H1 (cell line): ENCODE results near the gene CST6. TPM values are rescaled to one million over a fixed set of nuclear protein-coding genes. Genes with fewer than 3 reads are reported as not detected.

ENCODE experiments used
- CTCF ChIA-PET: fragments of 300-600 bp; sonication (Branson Sonifier 250); formaldehyde crosslinking; loops from one replicate; lab custom pipeline; 2021; ENCODE audit not compliant: partially characterized antibody; lab: Charles Lee
- POLR2A ChIA-PET: fragments of 300-600 bp; sonication (Branson Sonifier 250); formaldehyde crosslinking; loops from one replicate; lab custom pipeline; 2021; ENCODE audit warnings: inconsistent platforms; ENCODE audit not compliant: partially characterized antibody; lab: Charles Lee
- DNase-seq, 2 experiments: peaks; one replicate each; pipeline versions ENCODE4 v3.0.0 to v3.0.0-alpha.2; 2010 to 2022; ENCODE audit warnings: low spot score in 2 of 2, low read depth in 1 of 2, mixed read lengths in 1 of 2
- FAIRE-seq: peaks from 2 replicates; lab custom pipeline; 2011; peaks lifted over from hg19 to GRCh38; lab: Jason Lieb, UNC
- H2AFZ ChIP-seq: 2 replicates; pipeline ENCODE4 v1.8.1; 2012; ENCODE audit warnings: low read length, inconsistent platforms
- H2AK5ac ChIP-seq: 2 replicates; pipeline ENCODE4 v1.6.1; 2013; ENCODE audit warnings: low read depth, low read length
- H2BK120ac ChIP-seq: replicated peaks from 2 replicates; pipeline ENCODE3; 2013; ENCODE audit warnings: low read depth, low read length, inconsistent platforms
- H2BK12ac ChIP-seq: 2 replicates; pipeline ENCODE4 v1.6.1; 2013; ENCODE audit warnings: low read depth, low read length
- H2BK15ac ChIP-seq: 2 replicates; pipeline ENCODE4 v1.6.1; 2013; ENCODE audit warnings: low read length
- H2BK20ac ChIP-seq: 2 replicates; pipeline ENCODE4 v1.6.1; 2013; ENCODE audit warnings: low read length
- H2BK5ac ChIP-seq: 2 replicates; pipeline ENCODE4 v1.6.1; 2013; ENCODE audit warnings: low read depth, low read length
- H3K14ac ChIP-seq: 2 replicates; pipeline ENCODE4 v1.6.1; 2013; ENCODE audit warnings: inconsistent platforms; ENCODE audit not compliant: insufficient read length
- H3K18ac ChIP-seq: 2 replicates; pipeline ENCODE4 v1.6.1; 2013; ENCODE audit warnings: low read length; ENCODE audit errors: extremely low read depth
- H3K23ac ChIP-seq: 2 replicates; pipeline ENCODE4 v1.6.1; 2013; ENCODE audit warnings: inconsistent platforms; ENCODE audit not compliant: insufficient read length
- H3K23me2 ChIP-seq: 2 replicates; pipeline ENCODE4 v1.6.1; 2013; ENCODE audit warnings: low read depth, low read length
- H3K27ac ChIP-seq: 2 replicates; pipeline ENCODE4 v1.6.1; 2011; ENCODE audit warnings: low read depth, low read length, inconsistent platforms
- H3K27me3 ChIP-seq, 4 experiments: replicated peaks in 1 of 4; 1 replicate in 1 of 4; 2 replicates in 3 of 4; pipeline versions ENCODE4 v1.6.1 to v1.8.1; 2011 to 2013; ENCODE audit warnings: low read length in 3 of 4, mild to moderate bottlenecking in 3 of 4, inconsistent platforms in 2 of 4, mixed read lengths in 2 of 4, moderate library complexity in 1 of 4; ENCODE audit not compliant: control insufficient read depth in 3 of 4, insufficient read depth in 3 of 4; ENCODE audit errors: extremely low read depth in 1 of 4
- H3K36me3 ChIP-seq, 4 experiments: 2 replicates each; pipeline versions ENCODE4 v1.6.1 to v1.8.1; 2011 to 2013; ENCODE audit warnings: mild to moderate bottlenecking in 4 of 4, low read length in 3 of 4, moderate library complexity in 2 of 4, control low read depth in 1 of 4, inconsistent platforms in 1 of 4; ENCODE audit not compliant: insufficient read depth in 4 of 4, control insufficient read depth in 2 of 4
- H3K4ac ChIP-seq: replicated peaks from 2 replicates; pipeline ENCODE3; 2013; ENCODE audit warnings: low read length, low read depth, mixed read lengths, inconsistent platforms; ENCODE audit not compliant: insufficient read length
- H3K4me1 ChIP-seq, 4 experiments: replicated peaks in 1 of 4; 1 replicate in 1 of 4; 2 replicates in 3 of 4; pipeline versions ENCODE4 v1.6.1 to v1.8.1; 2011 to 2013; ENCODE audit warnings: low read length in 3 of 4, inconsistent platforms in 2 of 4, mixed read lengths in 1 of 4; ENCODE audit not compliant: insufficient read depth in 4 of 4, control insufficient read depth in 3 of 4
- H3K4me2 ChIP-seq, 2 experiments: 2 replicates each; pipeline versions ENCODE4 v1.6.1 to v1.8.1; 2011 to 2013; ENCODE audit warnings: low read depth in 2 of 2, low read length in 2 of 2, control low read depth in 1 of 2, inconsistent platforms in 1 of 2, mild to moderate bottlenecking in 1 of 2; ENCODE audit not compliant: insufficient read depth in 1 of 2
- H3K4me3 ChIP-seq, 4 experiments: fragments of 200-600, 300-600 bp in 1 of 4; sonication (generic), shearing (Covaris generic), sonication (Bioruptor Twin) in 1 of 4; 2 replicates each; pipeline versions ENCODE4 v1.5.1 to v1.8.1; 2011 to 2016; ENCODE audit warnings: low read length in 4 of 4, low read depth in 3 of 4, control low read depth in 2 of 4, inconsistent platforms in 2 of 4, mild to moderate bottlenecking in 2 of 4, mixed read lengths in 1 of 4, moderate library complexity in 1 of 4; ENCODE audit not compliant: insufficient read depth in 2 of 4; ENCODE audit errors: extremely low read depth in 1 of 4
- H3K56ac ChIP-seq: replicated peaks from 2 replicates; pipeline ENCODE3; 2013; ENCODE audit warnings: low read depth, mild to moderate bottlenecking, mixed read lengths, low read length, inconsistent platforms; ENCODE audit not compliant: insufficient read length
- H3K79me1 ChIP-seq: 2 replicates; pipeline ENCODE4 v1.6.1; 2013; ENCODE audit warnings: low read depth, low read length, control low read depth
- H3K79me2 ChIP-seq, 2 experiments: 2 replicates each; pipeline versions ENCODE4 v1.6.1 to v1.8.1; 2012 to 2013; ENCODE audit warnings: low read length in 2 of 2, mild to moderate bottlenecking in 2 of 2, inconsistent platforms in 1 of 2; ENCODE audit not compliant: insufficient read depth in 2 of 2, control insufficient read depth in 1 of 2
- H3K9ac ChIP-seq, 4 experiments: replicated peaks in 1 of 4; 1 replicate in 1 of 4; 2 replicates in 3 of 4; pipeline versions ENCODE4 v1.6.1 to v1.8.1; 2011 to 2013; ENCODE audit warnings: low read depth in 3 of 4, low read length in 3 of 4, control low read depth in 2 of 4, mild to moderate bottlenecking in 2 of 4, moderate library complexity in 2 of 4, inconsistent platforms in 1 of 4; ENCODE audit errors: extremely low read depth in 1 of 4
- H3K9me3 ChIP-seq, 2 experiments: 2 replicates each; pipeline versions ENCODE4 v1.6.1 to v1.8.1; 2012 to 2013; ENCODE audit warnings: mild to moderate bottlenecking in 2 of 2, moderate library complexity in 2 of 2, control low read depth in 1 of 2, inconsistent platforms in 1 of 2, low read depth in 1 of 2, low read length in 1 of 2, mixed read lengths in 1 of 2; ENCODE audit not compliant: insufficient read depth in 2 of 2
- H4K20me1 ChIP-seq, 2 experiments: replicated peaks in 1 of 2; 2 replicates each; pipeline versions ENCODE3 to v1.8.1; 2011 to 2013; ENCODE audit warnings: inconsistent platforms in 2 of 2, low read length in 2 of 2, mild to moderate bottlenecking in 1 of 2; ENCODE audit not compliant: insufficient read depth in 2 of 2, control insufficient read depth in 1 of 2
- H4K5ac ChIP-seq: 2 replicates; pipeline ENCODE4 v1.6.1; 2013; ENCODE audit warnings: low read length, low read depth, mixed read lengths, inconsistent platforms; ENCODE audit not compliant: insufficient read length
- H4K8ac ChIP-seq: 2 replicates; pipeline ENCODE4 v1.8.0; 2013; ENCODE audit warnings: mild to moderate bottlenecking, moderate library complexity, low read length, inconsistent platforms; ENCODE audit not compliant: insufficient read depth; ENCODE audit errors: extremely low read depth
- H4K91ac ChIP-seq: replicated peaks from 2 replicates; pipeline ENCODE3; 2013; ENCODE audit warnings: low read length, mixed read lengths, inconsistent platforms; ENCODE audit not compliant: insufficient read length
- POLR2AphosphoS5 ChIP-seq: IDR thresholded peaks from 2 replicates; pipeline ENCODE4 v1.6.1; 2011; ENCODE audit warnings: low read depth, low read length
- TCF12 ChIP-seq: IDR thresholded peaks from 2 replicates; pipeline ENCODE4 v1.6.1; 2011; ENCODE audit warnings: low read depth, mild to moderate bottlenecking, low read length
- WGBS, 2 experiments: shearing (Covaris generic) in 1 of 2; methylation state at CpG; one replicate each; pipeline versions ENCODE4 v1.1.6 to v1.1.7; 2013 to 2015; ENCODE audit warnings: low lambda C conversion rate in 2 of 2, mixed read lengths in 2 of 2, inconsistent platforms in 1 of 2, low coverage in 1 of 2, missing lambda C conversion rate in 1 of 2; ENCODE audit not compliant: insufficient replicate concordance in 2 of 2, insufficient coverage in 1 of 2, insufficient read length in 1 of 2; ENCODE audit errors: extremely low coverage in 1 of 2, missing lambda C conversion rate in 1 of 2; 5-methylcytosine and 5-hydroxymethylcytosine counted together
- polyA plus RNA-seq, 7 experiments: library from polyadenylated mRNA; depleted of rRNA in 3 of 7; stranded (reverse) in 5 of 7; unstranded in 2 of 7; fragments of >200 nt in 5 of 7; fragments of 200-250 nt in 2 of 7; gene quantifications; 1 replicate in 5 of 7; 2 replicates in 1 of 7; 4 replicates in 1 of 7; pipeline versions ENCODE4 v1.2.1 to v1.2.3, GENCODE V29; 2011 to 2013; ENCODE audit warnings: missing spikeins in 2 of 7, mixed read lengths in 2 of 7
- total RNA-seq: library from RNA; stranded (reverse); fragmentation: NEBNext Ultra II Directional; extraction: Animal tissue kit (Norgen Biotek cat#: 25700); gene quantifications from 2 replicates; pipeline ENCODE4 v1.2.1, GENCODE V29; 2021

CST6 gene
- total and polyA plus RNA-seq, 2 of the 8 experiments (the other 6 are each of a cell fraction or from before 2014, with no cell fraction given) = 1.6 to 7.6 TPM

DNA sequence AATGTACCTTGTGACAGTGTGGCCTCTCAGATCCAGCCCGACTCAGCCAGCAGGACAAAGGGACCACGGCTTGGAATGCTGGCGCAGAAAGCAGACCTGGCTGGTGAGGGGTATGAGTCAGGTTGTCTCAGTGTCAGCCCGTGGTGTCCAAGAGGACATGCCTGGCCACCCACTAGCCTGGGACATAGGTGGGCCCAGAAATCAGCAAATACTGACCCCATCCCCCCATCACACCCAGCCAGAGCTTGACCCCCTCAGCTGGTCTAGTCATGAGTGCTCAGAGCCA lies 5.0 kb upstream of the CST6 start:
- no peak overlapping the region for H2AK5ac ChIP-seq
- H3K9me3 ChIP-seq = no peaks in the 10 kb centered on the region
- no peak overlapping the region; a peak in 1 of 4 replicates for H3K4me2 ChIP-seq
- FAIRE-seq (no peak), DNase-seq (no peak)
- CTCF ChIA-PET = interaction anchor here (0.8 to 3.1 kb wide), 3 partner anchors 16 to 105 kb away, joined by 3 to 15 read pairs (median 9); no protein-coding TSS in a partner anchor
- TF ChIP-seq TCF12 (no peak), POLR2AphosphoS5 (0 out of 2 replicates have a peak, but pooled peaks have one; percentile 4)
- H2BK5ac ChIP-seq = peak overlapping the region; percentile 49; the same call in 1 of the 2 replicates
- no peak overlapping the region for H3K27ac ChIP-seq
- H2BK15ac ChIP-seq = 0 out of 2 replicates have a peak overlapping the region, but pooled peaks have one; percentile 18
- 79% methylated on average over 4 of the region's 4 CpGs; no CpG with 5 or more reads in 1 of the 2 experiments for WGBS, 2 experiments
- no peak overlapping the region for H4K5ac ChIP-seq
- H3K56ac ChIP-seq = no peak overlapping the region
- no peak overlapping the region for H3K18ac ChIP-seq
- peaks cover 2% of the 10 kb centered on the region; the same call in 1 of the 2 replicates for H3K23me2 ChIP-seq
- H3K9ac ChIP-seq = no peak overlapping the region
- H2BK20ac ChIP-seq = no peak overlapping the region
- H4K20me1 ChIP-seq = peaks cover 0 to 4% of the 10 kb centered on the region in 2 experiments
- no peak overlapping the region for H4K8ac ChIP-seq
- no peak overlapping the region for H3K23ac ChIP-seq
- no peak overlapping the region for H4K91ac ChIP-seq
- H3K79me1 ChIP-seq = peaks cover 8% of the 10 kb centered on the region
- H3K27me3 ChIP-seq = peaks cover 3 to 13% (median 11%) of the 10 kb centered on the region in 4 experiments
- H2BK120ac ChIP-seq = no peak overlapping the region
- POLR2A ChIA-PET = interaction anchor here (1.1 to 1.5 kb wide), 2 partner anchors 44 to 147 kb away, joined by 3 to 4 read pairs; partner anchors contain the start of gene MUS81
- no peak overlapping the region for H3K14ac ChIP-seq
- peaks cover 0 to 10% (median 4%) of the 10 kb centered on the region in 4 experiments; a peak in 5 of 8 replicates for H3K36me3 ChIP-seq
- H3K4ac ChIP-seq = no peak overlapping the region
- no peak overlapping the region for H2AFZ ChIP-seq
- no peak overlapping the region for H3K4me3 ChIP-seq
- peaks cover 0 to 10% of the 10 kb centered on the region in 2 experiments; a peak in 2 of 4 replicates for H3K79me2 ChIP-seq
- H3K4me1 ChIP-seq = peaks cover 0 to 21% (median 8%) of the 10 kb centered on the region in 4 experiments; a peak in 5 of 7 replicates
- H2BK12ac ChIP-seq = peak overlapping the region; percentile 71; the same call in 1 of the 2 replicates
